NCI-H146 treated with DMSO at 0.1 percent for 48 hours (cell line): ENCODE measurements around the gene SMAP1.

Experiments used
- DNase-seq: peaks from one replicate; lab custom pipeline; 2025; ENCODE audit not compliant: unreplicated experiment; lab: John Stamatoyannopoulos, UW

Gene SMAP1

GRCh38 chr6:70667711-70668498, at the start of gene SMAP1:
TSS of gene SMAP1 (plus strand) at chr6:70667883. CDS start at chr6:70668024, 141 bp downstream.
- peak; percentile 86 for DNase-seq

- DNase-seq: no peak
Observed at GRCh38 chr6:70620746-70621145, 46.9 kb upstream of the SMAP1 start.

GRCh38 chr6:70622461-70622860, 45.2 kb upstream of the SMAP1 start:
- DNase-seq: no peak

GRCh38 chr6:70625436-70625835, 42.2 kb upstream of the SMAP1 start:
- DNase-seq: no peak

DNA sequence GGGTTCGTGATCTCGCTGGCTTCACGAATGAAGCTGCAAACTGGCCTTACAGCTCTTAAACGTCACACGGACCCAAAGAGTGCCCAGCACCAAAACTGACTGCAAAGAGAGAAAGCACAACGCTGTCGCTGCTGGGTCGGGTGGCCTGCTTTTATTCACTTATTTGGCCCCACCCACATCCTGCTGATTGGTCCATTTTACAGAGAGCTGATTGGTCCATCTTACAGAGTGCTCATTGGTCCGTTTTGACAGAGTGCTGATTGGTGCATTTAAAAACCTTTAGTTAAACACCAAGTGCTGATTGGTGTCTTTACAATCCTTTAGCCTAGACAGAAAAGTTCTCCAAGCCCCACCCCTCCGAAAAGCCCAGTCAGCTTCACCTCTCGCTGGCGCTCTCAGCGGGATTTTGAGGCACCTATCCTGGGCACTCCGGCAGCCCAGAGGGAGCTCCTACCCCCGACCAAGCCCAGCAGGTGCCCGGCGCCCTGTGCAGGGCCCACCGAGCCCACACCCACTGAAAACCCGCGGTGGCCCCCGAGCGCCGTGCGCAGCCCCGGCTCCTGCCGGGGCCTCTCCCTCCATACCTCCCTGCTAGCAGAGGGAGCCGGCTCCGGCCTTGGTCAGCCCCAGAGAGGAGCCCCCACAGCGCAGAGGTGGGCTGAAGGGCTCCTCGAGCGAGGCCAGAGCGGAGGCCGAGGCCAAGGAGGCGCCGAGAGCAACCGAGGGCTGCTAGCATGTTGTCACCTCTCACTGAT, 40.0 kb upstream of the SMAP1 start:
- no peak for DNase-seq

GRCh38 chr6:70629929-70630328, 37.8 kb upstream of the SMAP1 start:
- DNase-seq: no peak

DNA sequence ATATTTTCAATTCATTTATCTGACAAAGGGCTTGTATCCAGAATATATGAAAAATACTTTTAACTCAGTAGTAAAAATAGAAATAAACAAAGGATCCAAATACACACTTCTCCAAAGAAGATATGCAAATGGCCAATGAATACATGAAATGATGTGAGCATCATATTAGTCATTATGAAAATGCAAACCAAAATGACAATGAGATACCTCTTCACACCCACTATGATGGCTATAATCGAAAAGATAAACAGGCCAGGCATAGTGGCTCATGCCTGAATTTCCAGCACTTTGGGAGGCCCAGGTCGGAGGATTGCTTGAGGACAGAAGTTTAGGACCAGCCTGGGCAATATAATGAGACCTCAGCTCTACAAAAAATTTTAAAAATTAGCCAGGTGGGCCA, 33.8 kb upstream of the SMAP1 start:
- no peak for DNase-seq

GRCh38 chr6:70636596-70636995, 31.1 kb upstream of the SMAP1 start:
- DNase-seq: no peak

DNA sequence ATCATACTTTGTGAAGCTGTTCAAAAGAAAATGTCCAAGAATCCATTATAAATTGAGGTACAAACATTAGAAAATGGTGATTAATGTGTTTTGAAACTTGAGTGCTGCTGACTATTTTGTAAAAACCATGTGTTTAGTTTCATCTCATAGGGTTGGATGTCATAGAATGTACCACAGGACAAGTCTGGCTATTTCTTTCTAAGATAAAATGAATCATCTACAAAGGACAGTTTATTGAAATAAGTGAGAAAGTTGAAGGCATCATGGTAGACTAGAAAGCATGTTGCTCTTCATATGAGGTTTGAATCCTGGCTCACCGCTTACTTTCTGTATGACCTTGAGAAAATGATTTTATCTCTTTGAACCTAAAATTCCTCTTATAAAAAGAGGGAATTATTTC, 29.2 kb upstream of the SMAP1 start:
- DNase-seq: no peak

- no peak for DNase-seq
Observed at GRCh38 chr6:70651326-70651905, 16.3 kb upstream of the SMAP1 start.

GRCh38 chr6:70652216-70652615, 15.5 kb upstream of the SMAP1 start:
- DNase-seq: no peak

DNA sequence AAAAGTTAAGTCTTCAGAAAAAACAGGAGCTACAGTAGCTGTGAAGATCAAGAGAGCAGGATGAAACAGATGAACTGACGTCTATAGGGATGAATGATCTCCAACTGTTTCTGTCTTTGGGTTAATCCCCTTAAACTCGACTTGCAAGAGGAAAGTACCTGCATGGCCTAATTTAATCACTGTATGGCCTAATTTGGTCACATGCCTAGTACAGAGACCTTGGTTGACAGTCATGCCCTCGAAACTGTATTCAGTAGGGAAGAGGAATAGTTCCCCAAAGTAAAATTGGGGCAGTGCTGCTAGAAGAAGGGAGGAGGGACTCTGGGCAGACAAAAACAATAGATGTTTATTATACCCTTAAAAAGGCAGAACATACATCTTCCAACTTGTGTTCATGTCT, 10.0 kb upstream of the SMAP1 start:
- no peak for DNase-seq

- no peak for DNase-seq
Observed at GRCh38 chr6:70663881-70664466, 3.7 kb upstream of the SMAP1 start.

GRCh38 chr6:70666706-70667105, 977 bp upstream of the SMAP1 start:
- no peak for DNase-seq

DNA sequence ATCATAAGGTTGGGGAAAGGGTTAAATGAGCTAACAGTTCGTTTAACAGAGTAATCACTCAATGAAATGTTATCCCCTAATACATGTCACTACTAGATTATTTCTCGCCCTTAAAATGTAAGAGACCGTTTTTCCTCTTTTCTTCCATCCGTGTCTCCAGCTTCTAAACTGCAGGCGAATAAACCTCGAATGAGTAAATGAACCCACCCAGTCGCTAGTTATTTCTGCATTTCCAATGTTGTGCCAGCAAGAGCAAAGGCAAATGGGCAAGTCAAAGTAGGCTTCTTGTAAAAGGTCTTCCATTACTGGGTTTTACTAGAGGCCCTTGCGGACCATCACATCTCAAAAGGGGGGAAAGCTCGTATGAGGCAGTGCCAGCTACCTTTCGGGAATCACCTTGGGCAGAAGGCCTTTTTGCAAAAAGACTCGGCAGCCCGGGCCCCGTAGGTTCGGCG, 400 bp upstream of the SMAP1 start:
- no peak for DNase-seq

GRCh38 chr6:70668499-70668812, 773 bp downstream of the SMAP1 start:
- peak; percentile 57 for DNase-seq

DNA sequence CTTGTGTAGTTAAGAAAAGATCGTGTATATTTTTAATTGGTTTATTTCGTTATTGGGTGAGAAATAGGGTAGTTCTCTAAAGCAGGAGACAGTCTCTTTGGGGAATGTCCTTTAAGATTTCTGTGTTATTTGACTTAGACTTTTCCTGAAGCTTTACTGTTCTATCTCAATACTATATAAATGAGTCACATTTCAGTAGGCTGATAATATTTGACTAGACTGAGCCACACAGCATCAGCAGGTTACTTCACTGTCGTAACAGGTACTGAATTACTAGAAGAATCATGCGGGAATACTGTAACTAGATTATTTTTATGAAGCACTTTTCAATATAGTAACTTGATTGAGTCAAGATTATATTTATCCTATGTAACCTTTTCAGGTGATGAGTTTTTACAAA, 1.4 kb downstream of the SMAP1 start:
- DNase-seq: no peak

DNA sequence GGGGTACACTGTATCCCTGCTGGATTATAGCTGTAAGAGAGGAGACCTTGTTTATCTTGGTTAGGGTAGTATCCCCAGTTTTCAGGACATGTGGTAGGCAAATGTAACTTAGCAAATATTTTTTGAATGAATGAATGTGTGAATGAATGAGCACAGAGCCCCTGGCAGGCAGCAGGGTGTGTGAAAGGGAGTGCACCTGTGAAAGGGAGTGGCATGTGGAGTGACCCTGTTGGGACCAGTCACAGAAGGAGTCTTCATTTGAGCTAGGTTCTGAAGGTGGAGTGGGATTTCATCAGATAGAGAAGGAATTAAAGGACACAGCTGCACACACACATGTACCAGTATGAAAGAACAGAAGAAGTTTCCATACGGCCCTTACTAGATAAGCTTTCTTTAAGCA, 4.9 kb downstream of the SMAP1 start:
- DNase-seq: no peak

GRCh38 chr6:70673054-70673453, 5.4 kb downstream of the SMAP1 start:
- DNase-seq: no peak

- DNase-seq: no peak
Observed at GRCh38 chr6:70673601-70674000, 5.9 kb downstream of the SMAP1 start.

GRCh38 chr6:70675822-70676221, 8.1 kb downstream of the SMAP1 start:
- no peak for DNase-seq

DNA sequence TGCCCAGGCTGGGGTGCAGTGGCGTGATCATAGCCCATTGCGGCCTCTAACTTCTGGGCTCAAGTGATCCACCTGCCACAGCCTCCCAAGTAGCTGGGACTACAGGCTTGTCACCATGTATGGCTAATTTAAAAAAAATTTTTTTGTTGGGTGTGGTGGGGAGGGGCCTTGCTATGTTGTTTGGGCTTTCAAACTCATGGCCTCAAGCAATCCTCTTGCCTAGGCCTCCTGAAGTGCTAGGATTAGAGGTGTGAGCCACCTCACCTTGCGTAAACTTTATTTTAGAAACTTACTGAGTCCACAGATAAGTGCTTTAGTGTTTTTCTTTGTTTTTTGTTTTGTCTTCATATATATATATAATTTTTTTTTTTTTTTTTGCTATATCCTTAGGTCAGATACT, 9.1 kb downstream of the SMAP1 start:
- DNase-seq: no peak
